Mucosa of stomach (tissue), 1 donor: Measurements from ENCODE around the gene PI4K2B.

ENCODE experiments used
- H3K27me3 ChIP-seq: one replicate; pipeline ENCODE4 v1.7.0; 2013; ENCODE audit warnings: mild to moderate bottlenecking, low read length; ENCODE audit not compliant: control insufficient read depth, insufficient read depth
- H3K36me3 ChIP-seq: one replicate; pipeline ENCODE4 v1.7.0; 2013; ENCODE audit warnings: low read length; ENCODE audit not compliant: control insufficient read depth, insufficient read depth
- H3K4me1 ChIP-seq: one replicate; pipeline ENCODE4 v1.7.0; 2013; ENCODE audit warnings: mild to moderate bottlenecking, low read length; ENCODE audit not compliant: control insufficient read depth, insufficient read depth
- H3K4me3 ChIP-seq: one replicate; pipeline ENCODE4 v1.7.0; 2013; ENCODE audit warnings: low read length
- H3K9ac ChIP-seq: one replicate; pipeline ENCODE4 v1.7.0; 2013; ENCODE audit warnings: mild to moderate bottlenecking, low read length, moderate library complexity
- H3K9me3 ChIP-seq: one replicate; pipeline ENCODE4 v1.7.0; 2013; ENCODE audit warnings: mild to moderate bottlenecking, low read length, moderate library complexity; ENCODE audit not compliant: control insufficient read depth
- donor health status: Pancreatic carcinoma.

The PI4K2B gene

GRCh38 chr4:25291158-25291733 is 57.4 kb downstream of the PI4K2B start:
- no peaks in the 10 kb centered on the region for H3K36me3 ChIP-seq
- H3K9ac ChIP-seq: no peak overlapping the region
- no peaks in the 10 kb centered on the region for H3K27me3 ChIP-seq
- no peak overlapping the region for H3K4me3 ChIP-seq
- no peaks in the 10 kb centered on the region for H3K4me1 ChIP-seq
- no peaks in the 10 kb centered on the region for H3K9me3 ChIP-seq

- peaks cover 6% of the 10 kb centered on the region for H3K4me1 ChIP-seq
- no peak overlapping the region for H3K4me3 ChIP-seq
- H3K9ac ChIP-seq: no peak overlapping the region
- no peaks in the 10 kb centered on the region for H3K9me3 ChIP-seq
- H3K27me3 ChIP-seq: no peaks in the 10 kb centered on the region
- H3K36me3 ChIP-seq: no peaks in the 10 kb centered on the region
Measured at GRCh38 chr4:25297528-25298242, 63.9 kb downstream of the PI4K2B start.

- Histone ChIP-seq H3K27me3 (no peaks in the 10 kb centered on the region), H3K4me1 (peaks cover 6% of the 10 kb centered on the region), H3K9me3 (no peaks in the 10 kb centered on the region), H3K36me3 (no peaks in the 10 kb centered on the region), H3K9ac (no peak overlapping the region), H3K4me3 (peak overlapping the region; percentile 1)
Measured at GRCh38 chr4:25299476-25300203, 65.8 kb downstream of the PI4K2B start.

GRCh38 chr4:25301471-25301870 is 67.6 kb downstream of the PI4K2B start:
- H3K4me3 ChIP-seq: no peak overlapping the region
- no peaks in the 10 kb centered on the region for H3K9me3 ChIP-seq
- peaks cover 6% of the 10 kb centered on the region for H3K4me1 ChIP-seq
- H3K27me3 ChIP-seq: no peaks in the 10 kb centered on the region
- H3K9ac ChIP-seq: no peak overlapping the region
- H3K36me3 ChIP-seq: no peaks in the 10 kb centered on the region

GRCh38 chr4:25302626-25303025 is 68.8 kb downstream of the PI4K2B start:
- Histone ChIP-seq H3K9ac (no peak overlapping the region), H3K27me3 (no peaks in the 10 kb centered on the region), H3K9me3 (no peaks in the 10 kb centered on the region)

GRCh38 chr4:25303578-25303977 is 69.7 kb downstream of the PI4K2B start:
- H3K4me3 ChIP-seq: no peak overlapping the region
- H3K36me3 ChIP-seq: no peaks in the 10 kb centered on the region
- peaks cover 6% of the 10 kb centered on the region for H3K4me1 ChIP-seq
- H3K27me3 ChIP-seq: no peaks in the 10 kb centered on the region
- no peak overlapping the region for H3K9ac ChIP-seq
- H3K9me3 ChIP-seq: no peaks in the 10 kb centered on the region

More at GRCh38 chr4:25302626-25303025, 68.8 kb downstream of the PI4K2B start:
- H3K36me3 ChIP-seq: no peaks in the 10 kb centered on the region
- H3K4me3 ChIP-seq: no peak overlapping the region
- peaks cover 6% of the 10 kb centered on the region for H3K4me1 ChIP-seq

- Histone ChIP-seq H3K27me3 (no peaks in the 10 kb centered on the region), H3K9ac (no peak overlapping the region), H3K9me3 (no peaks in the 10 kb centered on the region), H3K4me3 (no peak overlapping the region), H3K4me1 (no peaks in the 10 kb centered on the region), H3K36me3 (no peaks in the 10 kb centered on the region)
Measured at GRCh38 chr4:25306518-25307057, 72.8 kb downstream of the PI4K2B start.

- Histone ChIP-seq H3K4me1 (no peaks in the 10 kb centered on the region), H3K9me3 (no peaks in the 10 kb centered on the region), H3K27me3 (no peaks in the 10 kb centered on the region), H3K4me3 (no peak overlapping the region), H3K36me3 (no peaks in the 10 kb centered on the region), H3K9ac (no peak overlapping the region)
Measured at GRCh38 chr4:25307596-25307995, 73.8 kb downstream of the PI4K2B start.

- no peak overlapping the region for H3K4me3 ChIP-seq
- H3K36me3 ChIP-seq: no peaks in the 10 kb centered on the region
- H3K4me1 ChIP-seq: peaks cover 3% of the 10 kb centered on the region
- no peaks in the 10 kb centered on the region for H3K9me3 ChIP-seq
- H3K27me3 ChIP-seq: no peaks in the 10 kb centered on the region
- H3K9ac ChIP-seq: no peak overlapping the region
Measured at GRCh38 chr4:25308306-25308705, 74.5 kb downstream of the PI4K2B start.

- Histone ChIP-seq H3K4me3 (no peak overlapping the region), H3K4me1 (peaks cover 4% of the 10 kb centered on the region), H3K27me3 (no peaks in the 10 kb centered on the region), H3K9me3 (no peaks in the 10 kb centered on the region), H3K36me3 (no peaks in the 10 kb centered on the region), H3K9ac (no peak overlapping the region)
Measured at GRCh38 chr4:25308761-25309160, 74.9 kb downstream of the PI4K2B start.

GRCh38 chr4:25310066-25310802 is 76.4 kb downstream of the PI4K2B start:
- Histone ChIP-seq H3K4me3 (no peak overlapping the region), H3K27me3 (no peaks in the 10 kb centered on the region), H3K36me3 (no peaks in the 10 kb centered on the region), H3K9me3 (no peaks in the 10 kb centered on the region), H3K4me1 (peaks cover 4% of the 10 kb centered on the region), H3K9ac (no peak overlapping the region)
